CD14-positive monocyte (primary cell): Measurements from ENCODE around the gene NDE1. TPM values are rescaled to one million over a fixed set of nuclear protein-coding genes. Genes with fewer than 3 reads are reported as not detected.

Experiments
- DNase-seq, 3 donors: peaks; one replicate each; pipeline ENCODE4 v3.0.0-alpha.2; 2011 to 2022
- H2AFZ ChIP-seq: 2 replicates; pipeline ENCODE4 v1.6.0; 2012; ENCODE audit warnings: mild to moderate bottlenecking, low read depth, low read length, inconsistent platforms; ENCODE audit not compliant: insufficient read depth, poor library complexity, severe bottlenecking
- H3K27ac ChIP-seq, 2 donors: 1 replicate in 1 of 2; 2 replicates in 1 of 2; pipeline ENCODE4 v1.5.1; 2012 to 2013; ENCODE audit warnings: low read length in 2 of 2, control low read depth in 1 of 2, inconsistent platforms in 1 of 2, low read depth in 1 of 2, mild to moderate bottlenecking in 1 of 2
- H3K27me3 ChIP-seq, 2 donors: one replicate each; pipeline versions ENCODE4 v1.6.0 to v1.6.1; 2011 to 2013; ENCODE audit warnings: low read length in 2 of 2; ENCODE audit not compliant: control insufficient read depth in 2 of 2, insufficient read depth in 2 of 2
- H3K36me3 ChIP-seq, 2 donors: replicated peaks in 1 of 2; 1 replicate in 1 of 2; 2 replicates in 1 of 2; pipeline versions ENCODE4 v1.5.1 to v1.6.1; 2012 to 2013; ENCODE audit warnings: low read length in 2 of 2, control low read depth in 1 of 2, inconsistent platforms in 1 of 2, mild to moderate bottlenecking in 1 of 2; ENCODE audit not compliant: insufficient read depth in 2 of 2, control insufficient read depth in 1 of 2
- H3K4me1 ChIP-seq, 2 donors: 1 replicate in 1 of 2; 2 replicates in 1 of 2; pipeline versions ENCODE4 v1.5.1 to v1.6.1; 2012 to 2013; ENCODE audit warnings: low read length in 2 of 2, control low read depth in 1 of 2, inconsistent platforms in 1 of 2, mild to moderate bottlenecking in 1 of 2, moderate library complexity in 1 of 2; ENCODE audit not compliant: insufficient read depth in 2 of 2, control insufficient read depth in 1 of 2
- H3K4me2 ChIP-seq: replicated peaks from 2 replicates; pipeline ENCODE3; 2012; ENCODE audit warnings: low read length, moderate library complexity, mild to moderate bottlenecking; ENCODE audit not compliant: poor library complexity, severe bottlenecking; ENCODE audit errors: extremely low read depth
- H3K4me3 ChIP-seq, 3 experiments: fragments of 200-600 bp in 1 of 3; sonication (generic) in 1 of 3; replicated peaks in 1 of 3; 1 replicate in 2 of 3; 2 replicates in 1 of 3; pipeline ENCODE4 v1.5.1; 2011 to 2013; ENCODE audit warnings: low read length in 3 of 3, mild to moderate bottlenecking in 3 of 3, control low read depth in 2 of 3, low read depth in 2 of 3, inconsistent platforms in 1 of 3, moderate library complexity in 1 of 3
- H3K79me2 ChIP-seq: 2 replicates; pipeline ENCODE4 v1.6.0; 2012; ENCODE audit warnings: mild to moderate bottlenecking, control low read depth, inconsistent platforms, low read length, moderate library complexity; ENCODE audit not compliant: insufficient read depth
- H3K9ac ChIP-seq: 2 replicates; pipeline ENCODE4 v1.6.0; 2017; ENCODE audit warnings: low read length, mild to moderate bottlenecking; ENCODE audit not compliant: insufficient read depth, poor library complexity, severe bottlenecking
- H3K9me3 ChIP-seq, 2 donors: replicated peaks in 1 of 2; 1 replicate in 1 of 2; 2 replicates in 1 of 2; pipeline versions ENCODE4 v1.5.1 to v1.6.1; 2012 to 2013; ENCODE audit warnings: low read length in 2 of 2, control low read depth in 1 of 2; ENCODE audit not compliant: control insufficient read depth in 1 of 2, insufficient read depth in 1 of 2
- H4K20me1 ChIP-seq: 2 replicates; pipeline ENCODE4 v1.6.0; 2012; ENCODE audit warnings: mild to moderate bottlenecking, low read length, control low read depth, moderate library complexity; ENCODE audit not compliant: insufficient read depth
- H3K27ac Mint-ChIP-seq, 7 donors: one replicate each; pipeline ENCODE4 v1.8.0; 2020; ENCODE audit warnings: mild to moderate bottlenecking in 7 of 7, mixed read lengths in 7 of 7, moderate library complexity in 6 of 7, inconsistent platforms in 2 of 7
- H3K27me3 Mint-ChIP-seq, 3 donors: one replicate each; pipeline ENCODE4 v1.8.0; 2021 to 2022; ENCODE audit warnings: low read depth in 3 of 3, mild to moderate bottlenecking in 3 of 3, mixed read lengths in 3 of 3, moderate library complexity in 3 of 3, inconsistent platforms in 1 of 3
- H3K36me3 Mint-ChIP-seq, 2 donors: one replicate each; pipeline ENCODE4 v1.8.0; 2020; ENCODE audit warnings: mixed read lengths in 2 of 2, inconsistent platforms in 1 of 2, mild to moderate bottlenecking in 1 of 2
- H3K4me1 Mint-ChIP-seq: one replicate; pipeline ENCODE4 v1.8.0; 2020; ENCODE audit warnings: mild to moderate bottlenecking, mixed read lengths
- H3K4me3 Mint-ChIP-seq, 2 donors: one replicate each; pipeline ENCODE4 v1.8.0; 2020; ENCODE audit warnings: mild to moderate bottlenecking in 2 of 2, mixed read lengths in 2 of 2, moderate library complexity in 1 of 2
- H3K9me3 Mint-ChIP-seq, 7 donors: one replicate each; pipeline ENCODE4 v1.8.0; 2020 to 2022; ENCODE audit warnings: mixed read lengths in 7 of 7, mild to moderate bottlenecking in 6 of 7, moderate library complexity in 6 of 7, inconsistent platforms in 2 of 7
- WGBS: methylation state at CpG from one replicate; pipeline ENCODE4 v1.1.5; 2013; ENCODE audit warnings: missing lambda C conversion rate; ENCODE audit not compliant: insufficient coverage; 5-methylcytosine and 5-hydroxymethylcytosine counted together
- intact Hi-C, 2 donors: fragments of 100-400 bp; cut with micrococcal nuclease; formaldehyde crosslinking; loops; one replicate each; pipeline versions ENCODE4 v1.15.0 to v1.15.1; 2023
- polyA plus RNA-seq, 3 donors: library from polyadenylated mRNA; depleted of rRNA in 1 of 3; unstranded in 2 of 3; stranded (reverse) in 1 of 3; fragments of 300-500 nt in 2 of 3; fragments of >200 nt in 1 of 3; fragmentation: Illumina TruSeq in 2 of 3; gene quantifications; 1 replicate in 2 of 3; 2 replicates in 1 of 3; pipeline ENCODE4 v1.2.3, GENCODE V29; 2012 to 2021
- TF ChIP-seq, protein P1 (sequence below): fragments of 200-600 bp; IDR thresholded peaks from one replicate; pipeline ENCODE4 v1.8.0; 2022; ENCODE audit warnings: antibody characterized with exemption, mild to moderate bottlenecking

NDE1 gene
- polyA plus RNA-seq, 3 donors = 26.0 to 47.8 (median 28.0) TPM

DNA sequence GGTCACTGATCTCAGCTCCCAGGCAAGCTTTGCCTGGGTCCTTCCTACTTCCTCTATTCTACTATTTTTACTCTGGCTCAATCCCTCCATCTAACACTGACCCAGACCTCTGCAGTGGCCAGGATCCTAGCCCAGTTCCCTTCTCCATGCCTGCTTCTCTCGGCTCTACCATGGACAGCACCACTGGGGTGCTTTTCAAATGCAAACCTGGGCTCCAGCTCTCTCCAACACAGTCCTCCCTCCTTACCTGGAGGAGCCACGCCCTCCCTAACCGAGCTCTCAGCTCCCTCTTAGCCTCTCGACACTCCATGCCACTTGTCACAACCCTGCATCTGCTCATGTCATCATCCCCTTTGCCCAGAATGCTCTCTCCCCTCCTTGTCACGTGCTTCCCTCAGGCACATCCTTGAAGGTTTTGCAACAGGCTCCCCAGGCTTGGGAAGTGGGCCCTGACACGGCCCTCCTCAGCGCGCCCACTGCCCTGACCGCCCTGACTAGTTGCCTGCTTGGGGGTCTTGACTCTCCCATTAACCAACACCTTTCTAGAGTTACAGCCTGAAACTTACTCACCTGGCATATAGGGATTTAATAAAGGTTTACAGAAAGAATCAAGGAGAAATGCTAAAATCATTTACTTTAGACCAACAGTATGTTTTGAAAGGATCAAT, 48.7 kb upstream of the NDE1 start:
- Mint-ChIP-seq H3K9me3 (peaks cover 0 to under 1% (median 0%) of the 10 kb centered on the region in 7 donors), H3K27ac (peak overlapping the region in 6 of 7 donors; percentile 48 to 84 (median 70)), H3K36me3 (peaks cover 94 to 99% of the 10 kb centered on the region in 2 donors), H3K4me3 (no peak overlapping the region), H3K4me1 (peaks cover 11% of the 10 kb centered on the region), H3K27me3 (no peaks in the 10 kb centered on the region)
- Histone ChIP-seq H3K79me2 (no peaks in the 10 kb centered on the region), H3K9me3 (no peaks in the 10 kb centered on the region), H2AFZ (no peak overlapping the region), H3K27ac (peak overlapping the region in 1 of 2 donors; percentile 39), H4K20me1 (no peaks in the 10 kb centered on the region), H3K9ac (no peak overlapping the region), H3K36me3 (peaks cover 98 to 100% of the 10 kb centered on the region in 2 donors), H3K27me3 (no peaks in the 10 kb centered on the region), H3K4me2 (no peak overlapping the region), H3K4me3 (no peak overlapping the region), H3K4me1 (peaks cover 6 to 7% of the 10 kb centered on the region in 2 donors)
- intact Hi-C loops = no loop called here
- no peak for DNase-seq
- 93% methylated on average over 5 of the region's 9 CpGs for WGBS
- TF ChIP-seq, protein P1, sequence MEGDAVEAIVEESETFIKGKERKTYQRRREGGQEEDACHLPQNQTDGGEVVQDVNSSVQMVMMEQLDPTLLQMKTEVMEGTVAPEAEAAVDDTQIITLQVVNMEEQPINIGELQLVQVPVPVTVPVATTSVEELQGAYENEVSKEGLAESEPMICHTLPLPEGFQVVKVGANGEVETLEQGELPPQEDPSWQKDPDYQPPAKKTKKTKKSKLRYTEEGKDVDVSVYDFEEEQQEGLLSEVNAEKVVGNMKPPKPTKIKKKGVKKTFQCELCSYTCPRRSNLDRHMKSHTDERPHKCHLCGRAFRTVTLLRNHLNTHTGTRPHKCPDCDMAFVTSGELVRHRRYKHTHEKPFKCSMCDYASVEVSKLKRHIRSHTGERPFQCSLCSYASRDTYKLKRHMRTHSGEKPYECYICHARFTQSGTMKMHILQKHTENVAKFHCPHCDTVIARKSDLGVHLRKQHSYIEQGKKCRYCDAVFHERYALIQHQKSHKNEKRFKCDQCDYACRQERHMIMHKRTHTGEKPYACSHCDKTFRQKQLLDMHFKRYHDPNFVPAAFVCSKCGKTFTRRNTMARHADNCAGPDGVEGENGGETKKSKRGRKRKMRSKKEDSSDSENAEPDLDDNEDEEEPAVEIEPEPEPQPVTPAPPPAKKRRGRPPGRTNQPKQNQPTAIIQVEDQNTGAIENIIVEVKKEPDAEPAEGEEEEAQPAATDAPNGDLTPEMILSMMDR = no peak

DNA sequence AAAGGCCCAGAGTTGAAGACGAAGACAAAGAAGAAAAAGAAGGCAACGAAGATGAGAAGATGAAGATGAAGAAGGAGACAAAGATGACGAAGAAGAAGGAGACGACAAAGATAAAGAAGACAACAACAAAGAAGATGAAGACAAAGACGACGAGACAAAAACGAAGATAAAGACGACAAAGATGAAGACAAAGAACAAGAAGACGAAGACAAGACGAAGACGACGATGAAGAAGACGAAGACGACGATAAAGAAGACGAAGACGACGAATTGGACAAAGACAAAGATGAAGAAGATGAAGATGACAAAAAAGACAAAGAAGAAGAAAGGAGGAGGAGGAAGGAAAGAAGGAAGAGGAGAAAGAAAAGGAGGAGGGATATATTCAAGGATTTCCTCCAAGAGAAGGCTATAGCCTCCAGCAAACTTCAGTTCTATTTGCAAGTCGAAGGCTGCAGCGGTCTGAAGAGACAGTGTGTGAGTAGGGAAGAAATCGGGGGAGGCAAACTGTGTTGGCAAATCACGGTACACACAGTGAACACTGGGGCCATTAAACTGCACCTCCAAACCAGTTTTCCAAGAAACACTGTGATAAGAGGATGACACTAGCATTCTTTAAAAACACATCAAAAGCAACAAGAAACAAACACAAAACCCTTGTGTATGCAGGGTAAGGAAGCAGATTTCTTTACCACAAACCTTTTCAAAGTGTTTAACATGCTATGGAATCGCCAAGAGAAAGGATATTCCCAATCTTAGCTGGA, 47.6 kb upstream of the NDE1 start:
- Histone ChIP-seq H3K27me3 (no peaks in the 10 kb centered on the region), H3K9me3 (no peaks in the 10 kb centered on the region), H3K9ac (no peak overlapping the region), H2AFZ (no peak overlapping the region), H3K27ac (no peak overlapping the region), H3K79me2 (peaks cover 4% of the 10 kb centered on the region), H3K36me3 (peaks cover 97 to 100% of the 10 kb centered on the region in 2 donors), H3K4me1 (peaks cover 14 to 18% of the 10 kb centered on the region in 2 donors), H3K4me2 (no peak overlapping the region), H4K20me1 (no peaks in the 10 kb centered on the region), H3K4me3 (no peak overlapping the region)
- peaks cover 0 to 1% (median 0%) of the 10 kb centered on the region in 7 donors for H3K9me3 Mint-ChIP-seq
- H3K4me3 Mint-ChIP-seq = no peak overlapping the region
- WGBS = 98% methylated on average over 21 of the region's 23 CpGs
- no peak for DNase-seq
- TF ChIP-seq, protein P1 = no peak
- peak overlapping the region in 1 of 7 donors; percentile 13 for H3K27ac Mint-ChIP-seq
- H3K4me1 Mint-ChIP-seq = peaks cover 20% of the 10 kb centered on the region
- peaks cover 94 to 99% of the 10 kb centered on the region in 2 donors for H3K36me3 Mint-ChIP-seq
- intact Hi-C loops = no loop called here
- H3K27me3 Mint-ChIP-seq = no peaks in the 10 kb centered on the region
